Iris pigment epithelial cell (primary cell): ENCODE results near the gene CHCHD2.
"Not testable (repeated sequence)": the region's sequence is repeated elsewhere in the genome, so short reads cannot be mapped to it uniquely, and the experiment has no call there.

Experiments
- DNase-seq: peaks from one replicate; pipeline ENCODE4 v3.0.0-alpha.2; 2011; ENCODE audit warnings: low read depth

The CHCHD2 gene

GRCh38 chr7:56083150-56083785 lies 23.0 kb downstream of the CHCHD2 start:
- DNase-seq, result no peak

- no peak for DNase-seq
Measured at GRCh38 chr7:56081626-56082340, 24.5 kb downstream of the CHCHD2 start.

GRCh38 chr7:56080726-56081435 lies 25.4 kb downstream of the CHCHD2 start:
- not testable (repeated sequence) for DNase-seq

- peak; percentile 81 for DNase-seq
Measured at GRCh38 chr7:56079450-56080185, 26.7 kb downstream of the CHCHD2 start.

GRCh38 chr7:56078196-56078595 lies 28.1 kb downstream of the CHCHD2 start:
- DNase-seq, result no peak

- no peak for DNase-seq
Measured at GRCh38 chr7:56077681-56078080, 28.6 kb downstream of the CHCHD2 start.

GRCh38 chr7:56074371-56074791 lies 31.9 kb downstream of the CHCHD2 start:
- DNase-seq, result peak; percentile 75

GRCh38 chr7:56066376-56066775 lies 39.9 kb downstream of the CHCHD2 start:
- not testable (repeated sequence) for DNase-seq

- peak; percentile 88 for DNase-seq
Measured at GRCh38 chr7:56063882-56064625, 42.2 kb downstream of the CHCHD2 start, which contains the start of gene SUMF2. Gene SUMF2, plus strand, starts transcription at chr7:56064286. Its CDS starts 26 bp downstream, at chr7:56064312.

- DNase-seq, result no peak
Measured at GRCh38 chr7:56063500-56063881, 42.8 kb downstream of the CHCHD2 start.

GRCh38 chr7:56062382-56062781 lies 43.9 kb downstream of the CHCHD2 start:
- DNase-seq, result peak; percentile 89

- DNase-seq, result no peak
Measured at GRCh38 chr7:56053993-56054392, 52.3 kb downstream of the CHCHD2 start.

- DNase-seq, result no peak
Measured at GRCh38 chr7:56053379-56053778, 52.9 kb downstream of the CHCHD2 start.
